GM12892 (cell line): Measurements from ENCODE around the gene MYEOV.

Experiments
- POLR2A ChIP-seq: IDR thresholded peaks from 2 replicates; pipeline ENCODE4 v1.6.1; 2011; ENCODE audit warnings: low read depth, low read length, control low read depth
- POLR2AphosphoS5 ChIP-seq: IDR thresholded peaks from 2 replicates; pipeline ENCODE4 v1.6.1; 2011; ENCODE audit warnings: low read depth, low read length, control low read depth

DNA sequence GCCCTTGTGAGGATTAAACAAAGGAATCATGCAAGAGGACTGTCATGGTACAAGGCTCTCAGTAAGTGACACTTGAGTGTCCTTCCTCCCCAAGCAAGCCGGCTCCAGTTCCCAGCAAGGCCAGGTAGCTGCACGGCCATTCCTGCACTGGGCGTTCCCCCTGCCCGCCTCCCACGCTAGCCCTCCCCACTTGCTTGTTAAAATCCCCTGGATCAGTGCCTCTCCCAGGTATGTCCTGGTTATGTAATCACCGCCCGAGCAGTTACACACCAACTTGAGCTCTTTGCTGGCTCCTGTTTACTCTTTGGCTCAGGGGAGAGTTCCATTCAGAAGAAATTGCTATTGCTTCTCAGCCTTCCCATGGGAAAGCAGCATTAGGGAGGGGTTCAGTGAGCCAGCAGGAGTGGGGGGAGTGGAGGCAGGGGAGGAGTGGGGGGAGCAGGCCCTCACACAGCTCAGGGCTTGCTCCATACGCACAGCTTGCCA lies 19.4 kb upstream of the MYEOV start:
- no peak for TF ChIP-seq POLR2AphosphoS5
- TF ChIP-seq POLR2A, result no peak
